ENCODE measurements around the gene IFITM2.

Gene IFITM2

GRCh38 chr11:334264-334994, 26.8 kb downstream of the IFITM2 start:
- DNase-seq (ENCODE audit: low read depth): peak; percentile 75
- no peak for TF ChIP-seq CTCF (IDR thresholded peaks at IDR 0.05; ENCODE audit: low read length, missing control alignments)
- no peak overlapping the region for H3K4me3 ChIP-seq (replicated peaks; ENCODE audit: low read depth, low read length)

GRCh38 chr11:335779-336658, 28.4 kb downstream of the IFITM2 start:
- DNase-seq (ENCODE audit: low read depth): peak; percentile 65
- H3K4me3 ChIP-seq (replicated peaks; ENCODE audit: low read depth, low read length): no peak overlapping the region
- TF ChIP-seq CTCF (IDR thresholded peaks at IDR 0.05; ENCODE audit: low read length, missing control alignments): no peak

- H3K4me3 ChIP-seq (replicated peaks; ENCODE audit: low read depth, low read length): no peak overlapping the region
- DNase-seq (ENCODE audit: low read depth): no peak
- no peak for TF ChIP-seq CTCF (IDR thresholded peaks at IDR 0.05; ENCODE audit: low read length, missing control alignments)
Observed at GRCh38 chr11:336659-337198, 29.1 kb downstream of the IFITM2 start.

- no peak overlapping the region for H3K4me3 ChIP-seq (replicated peaks; ENCODE audit: low read depth, low read length)
- DNase-seq (ENCODE audit: low read depth): no peak
- TF ChIP-seq CTCF (IDR thresholded peaks at IDR 0.05; ENCODE audit: low read length, missing control alignments): no peak
Observed at GRCh38 chr11:337711-338110, 30.1 kb downstream of the IFITM2 start.

GRCh38 chr11:339963-340362, 32.3 kb downstream of the IFITM2 start:
- no peak for DNase-seq (ENCODE audit: low read depth)
- no peak overlapping the region for H3K4me3 ChIP-seq (replicated peaks; ENCODE audit: low read depth, low read length)
- no peak for TF ChIP-seq CTCF (IDR thresholded peaks at IDR 0.05; ENCODE audit: low read length, missing control alignments)

GRCh38 chr11:340539-341512, 33.2 kb downstream of the IFITM2 start:
- no peak for TF ChIP-seq CTCF (IDR thresholded peaks at IDR 0.05; ENCODE audit: low read length, missing control alignments)
- no peak overlapping the region for H3K4me3 ChIP-seq (replicated peaks; ENCODE audit: low read depth, low read length)
- DNase-seq (ENCODE audit: low read depth): no peak
